Heart right ventricle (tissue), 16 donors: ENCODE results near the gene TRIM28. TPM values are rescaled to one million over a fixed set of nuclear protein-coding genes. Genes with fewer than 3 reads are reported as not detected.

Source experiments
- ATAC-seq, 8 donors: fragments of 200-7000 bp; cut with Tn5 transposase; one replicate each; pipeline ENCODE4 v1.9.1; 2020; ENCODE audit warnings: mild to moderate bottlenecking in 8 of 8, moderate library complexity in 8 of 8, moderate number of reproducible peaks in 1 of 8
- DNase-seq, 2 donors: peaks; one replicate each; pipeline ENCODE4 v3.0.0-alpha.2; 2020
- H3K27ac ChIP-seq, 10 donors: fragments of 200-600 bp; sonication (generic) in 2 of 10; one replicate each; pipeline versions ENCODE4 v1.5.0 to v1.8.0; 2020 to 2022; ENCODE audit warnings: mild to moderate bottlenecking in 3 of 10
- H3K27me3 ChIP-seq, 7 donors: fragments of 200-600 bp; one replicate each; pipeline ENCODE4 v1.8.0; 2021 to 2022; ENCODE audit warnings: mild to moderate bottlenecking in 2 of 7
- H3K36me3 ChIP-seq, 9 donors: fragments of 200-600 bp; sonication (generic) in 1 of 9; one replicate each; pipeline versions ENCODE4 v1.5.0 to v1.8.0; 2020 to 2022; ENCODE audit warnings: mild to moderate bottlenecking in 2 of 9
- H3K4me1 ChIP-seq, 9 donors: fragments of 200-600 bp; sonication (generic) in 1 of 9; one replicate each; pipeline versions ENCODE4 v1.5.0 to v1.8.0; 2020 to 2022; ENCODE audit warnings: mild to moderate bottlenecking in 4 of 9
- H3K4me3 ChIP-seq, 10 donors: fragments of 200-600 bp; sonication (generic) in 2 of 10; one replicate each; pipeline versions ENCODE4 v1.5.0 to v1.8.0; 2020 to 2022; ENCODE audit warnings: mild to moderate bottlenecking in 7 of 10, moderate library complexity in 2 of 10
- H3K9me3 ChIP-seq, 11 donors: fragments of 200-600 bp in 10 of 11; sonication (generic) in 2 of 11; one replicate each; pipeline versions ENCODE4 v1.5.0 to v1.8.0; 2013 to 2022; ENCODE audit warnings: mild to moderate bottlenecking in 2 of 11, control low read depth in 1 of 11, moderate library complexity in 1 of 11
- CTCF ChIP-seq, 9 donors: fragments of 200-600 bp; sonication (generic) in 2 of 9; IDR thresholded peaks; one replicate each; pipeline versions ENCODE4 v1.5.0 to v1.8.0; 2021 to 2022; ENCODE audit warnings: antibody characterized with exemption in 9 of 9, mild to moderate bottlenecking in 5 of 9, moderate library complexity in 1 of 9
- WGBS, 2 donors: extraction: QIAGEN DNeasy Blood & Tissue Kit; methylation state at CpG; one replicate each; pipeline ENCODE4 v1.1.7; 2013; ENCODE audit warnings: inconsistent platforms in 1 of 2; 5-methylcytosine and 5-hydroxymethylcytosine counted together
- intact Hi-C, 10 donors: fragments of 100-400 bp; cut with DNase I; formaldehyde crosslinking; loops; one replicate each; pipeline versions ENCODE4 v1.11.1 to v1.14.2; 2022
- polyA plus RNA-seq, 2 donors: library from polyadenylated mRNA; stranded (reverse); fragments of 200-250 nt; gene quantifications; one replicate each; pipeline ENCODE4 v1.2.3, GENCODE V29; 2013
- total RNA-seq, 10 donors: library from RNA; stranded (reverse); fragmentation: NEBNext Ultra II Directional in 3 of 10; extraction: Animal tissue kit (Norgen Biotek cat#: 25700) in 3 of 10; gene quantifications; one replicate each; pipeline versions ENCODE4 v1.2.1 to v1.2.4, GENCODE V29; 2021 to 2023
- donor health status: Arrhythmogenic right ventricular cardiomyopathy.
- donor health status: ischemic (EF 13 %, LVEDD 7.1; RV severe dilation, severe dysfunction).
- donor health status: healthy with polysubstance abuse.
- donor health status: DM: no; HTN: yes; CAD: no.
- donor health status: DM: no; HTN: no; CAD: no.
- donor health status: ischemic (EF 25% LVEDD 6.9; RV normal size, moderate dysfunction).
- donor health status: ischemic (EF 25% LVEDD 5.7; RV mildly dilated, moderate dysfunction).
- donor health status: healthy.
- donor health status: DM: yes; HTN: yes; CAD: no.
- donor health status: Ischemic cardiomyopathy.
- donor health status: ischemic (EF 35%, LVEDD 5.7; RV mildly dilated, moderate dysfunction).
- donor health status: nonischemic (EF 11% LVEDD 7.7; RV severe dilation, severe dysfunction).
- donor health status: DM: yes; HTN: yes; CAD: no.
- donor health status: PGD.
- donor health status: ischemic (EF 29% LVEDD 5.4; RV normal size, mild dysfunction).
- donor health status: nonischemic (EF 23%, LVEDD 6.1; RV moderate dilation, normal function).

TRIM28 gene
- total and polyA plus RNA-seq, 12 donors: 105 to 163 (median 142) TPM

GRCh38 chr19:58516964-58517833 lies 26.7 kb upstream of the TRIM28 start:
- DNase-seq (no peak), ATAC-seq (no peak)
- intact Hi-C loops: no loop called here
- no peaks in the 10 kb centered on the region for H3K27me3 ChIP-seq
- 90 to 93% methylated on average over 65 of the region's 65 CpGs for WGBS, 2 donors
- H3K27ac ChIP-seq: no peak overlapping the region
- H3K4me1 ChIP-seq: peaks cover 11 to 66% (median 46%) of the 10 kb centered on the region in 9 donors
- H3K9me3 ChIP-seq: no peaks in the 10 kb centered on the region
- H3K4me3 ChIP-seq: no peak overlapping the region
- no peak for TF ChIP-seq CTCF (IDR thresholded peaks at IDR 0.05)
- H3K36me3 ChIP-seq: peaks cover 0 to 32% (median 16%) of the 10 kb centered on the region in 9 donors

GRCh38 chr19:58518256-58519086 lies 25.4 kb upstream of the TRIM28 start:
- peaks cover 11 to 65% (median 46%) of the 10 kb centered on the region in 9 donors for H3K4me1 ChIP-seq
- no peaks in the 10 kb centered on the region for H3K27me3 ChIP-seq
- H3K36me3 ChIP-seq: peaks cover 0 to 27% (median 16%) of the 10 kb centered on the region in 9 donors
- no peaks in the 10 kb centered on the region for H3K9me3 ChIP-seq
- intact Hi-C loops: loop anchor here in 3 of 10 donors (1.0 to 2.0 kb wide), 4 partner anchors 19 to 57 kb away; partner anchors contain the start of gene TRIM28 (in 1 of the 3)
- DNase-seq: no peak
- TF ChIP-seq CTCF (IDR thresholded peaks at IDR 0.05): peak in 1 of 9 donors; percentile 73
- ATAC-seq: no peak
- 13 to 17% methylated on average over 22 of the region's 22 CpGs for WGBS, 2 donors
- H3K27ac ChIP-seq: peak overlapping the region; percentile 71 to 98 (median 94)
- peak overlapping the region; percentile 56 to 98 (median 82) for H3K4me3 ChIP-seq

GRCh38 chr19:58519087-58519354 lies 24.8 kb upstream of the TRIM28 start:
- intact Hi-C loops: loop anchor here in 3 of 10 donors (1.0 to 2.0 kb wide), 4 partner anchors 20 to 56 kb away; partner anchors contain the start of gene TRIM28 (in 1 of the 3)
- H3K9me3 ChIP-seq: no peaks in the 10 kb centered on the region
- WGBS, 2 donors: 0 to 1% methylated on average over 14 of the region's 14 CpGs

More at GRCh38 chr19:58519087-58519354, 24.8 kb upstream of the TRIM28 start:
- peak; percentile 62 to 68 for DNase-seq
- TF ChIP-seq CTCF (IDR thresholded peaks at IDR 0.05): peak in 7 of 9 donors; percentile 42 to 64 (median 56)
- H3K27ac ChIP-seq: peak overlapping the region; percentile 71 to 98 (median 94)
- H3K36me3 ChIP-seq: peaks cover 0 to 24% (median 16%) of the 10 kb centered on the region in 9 donors
- peak; percentile 52 to 75 (median 64) for ATAC-seq
- H3K4me3 ChIP-seq: peak overlapping the region; percentile 56 to 98 (median 82)
- peaks cover 11 to 60% (median 45%) of the 10 kb centered on the region in 9 donors for H3K4me1 ChIP-seq
- no peaks in the 10 kb centered on the region for H3K27me3 ChIP-seq
